ENCODE data around the gene AKNA.

GRCh38 chr9:114403153-114403756 lies 15.5 kb upstream of the AKNA start:
- TF ChIP-seq, protein P1, sequence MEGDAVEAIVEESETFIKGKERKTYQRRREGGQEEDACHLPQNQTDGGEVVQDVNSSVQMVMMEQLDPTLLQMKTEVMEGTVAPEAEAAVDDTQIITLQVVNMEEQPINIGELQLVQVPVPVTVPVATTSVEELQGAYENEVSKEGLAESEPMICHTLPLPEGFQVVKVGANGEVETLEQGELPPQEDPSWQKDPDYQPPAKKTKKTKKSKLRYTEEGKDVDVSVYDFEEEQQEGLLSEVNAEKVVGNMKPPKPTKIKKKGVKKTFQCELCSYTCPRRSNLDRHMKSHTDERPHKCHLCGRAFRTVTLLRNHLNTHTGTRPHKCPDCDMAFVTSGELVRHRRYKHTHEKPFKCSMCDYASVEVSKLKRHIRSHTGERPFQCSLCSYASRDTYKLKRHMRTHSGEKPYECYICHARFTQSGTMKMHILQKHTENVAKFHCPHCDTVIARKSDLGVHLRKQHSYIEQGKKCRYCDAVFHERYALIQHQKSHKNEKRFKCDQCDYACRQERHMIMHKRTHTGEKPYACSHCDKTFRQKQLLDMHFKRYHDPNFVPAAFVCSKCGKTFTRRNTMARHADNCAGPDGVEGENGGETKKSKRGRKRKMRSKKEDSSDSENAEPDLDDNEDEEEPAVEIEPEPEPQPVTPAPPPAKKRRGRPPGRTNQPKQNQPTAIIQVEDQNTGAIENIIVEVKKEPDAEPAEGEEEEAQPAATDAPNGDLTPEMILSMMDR (IDR thresholded peaks at IDR 0.05) = no peak
- no peak for TF ChIP-seq EZH2 (IDR thresholded peaks at IDR 0.05)
- TF ChIP-seq EZH2phosphoT487 (IDR thresholded peaks at IDR 0.05) = no peak
